ENCODE measurements around the gene JAK1.
A peak's percentile ranks its signal among the peaks of the same experiment; 100 is the strongest.

Gene JAK1

GRCh38 chr1:64857347-64857746 lies 109.0 kb downstream of the JAK1 start:
- no peak for DNase-seq

DNA sequence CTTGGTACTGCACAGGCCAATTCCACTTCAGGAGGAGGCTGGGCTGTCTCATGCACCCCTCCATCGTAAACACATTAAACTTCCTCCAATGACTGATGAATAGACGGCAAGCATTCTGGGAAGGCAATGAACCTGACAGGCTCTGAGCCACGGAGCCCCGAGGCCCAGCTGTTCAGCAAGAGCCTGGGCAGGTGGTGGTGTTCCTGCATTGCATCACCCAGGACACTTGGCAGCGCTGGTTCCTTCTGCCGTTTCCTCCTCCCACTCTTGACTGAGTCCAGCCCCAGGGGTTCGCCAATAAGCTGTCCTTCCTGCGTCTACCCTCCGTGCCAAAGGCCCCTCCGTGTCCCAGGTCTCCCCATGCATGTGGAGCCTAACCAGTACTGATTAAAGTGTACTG lies 109.8 kb downstream of the JAK1 start:
- no peak for DNase-seq

GRCh38 chr1:64855557-64855956 lies 110.8 kb downstream of the JAK1 start:
- DNase-seq = no peak

DNA sequence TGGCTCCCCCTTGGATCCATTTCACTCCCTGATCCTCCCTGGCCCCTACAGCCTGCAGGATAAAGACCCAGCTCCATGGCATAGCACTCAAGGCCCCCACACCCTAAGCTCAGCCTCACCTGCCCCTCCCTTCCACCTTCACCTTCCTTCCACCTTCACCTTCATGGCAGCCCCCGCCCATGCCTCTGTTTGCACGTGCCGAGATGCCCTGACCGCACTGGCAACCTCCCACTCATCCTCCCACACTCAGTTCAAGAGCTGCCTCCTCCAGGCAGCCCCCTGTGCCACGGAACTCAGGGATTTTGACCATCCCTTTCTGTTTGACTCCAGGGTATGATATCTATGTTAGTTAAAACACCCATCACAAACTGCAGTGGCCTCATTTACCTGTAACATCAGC lies 111.7 kb downstream of the JAK1 start:
- no peak for DNase-seq

- no peak for DNase-seq
Measured at GRCh38 chr1:64851664-64852063, 114.7 kb downstream of the JAK1 start.

DNA sequence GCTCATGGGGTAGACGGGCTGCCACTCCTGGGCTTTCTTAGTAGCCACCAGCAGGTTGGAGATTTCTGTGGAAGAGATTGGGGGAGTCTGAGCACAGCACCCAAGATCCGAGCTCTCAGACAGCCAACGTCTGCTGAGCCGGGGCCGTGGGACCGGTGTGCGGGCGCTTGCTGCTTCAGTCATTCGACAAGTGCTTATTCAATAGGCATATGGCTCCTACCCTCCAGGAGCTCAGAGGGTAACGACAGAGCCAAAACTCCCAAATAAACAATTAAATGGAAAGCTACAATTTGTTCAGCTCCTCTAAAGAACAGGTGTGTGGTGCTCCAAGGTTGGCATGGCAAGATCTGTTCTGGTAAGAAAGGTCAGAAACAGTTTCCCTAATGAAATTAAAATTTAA lies 115.5 kb downstream of the JAK1 start:
- DNase-seq = no peak

- DNase-seq = no peak
Measured at GRCh38 chr1:64849942-64850341, 116.4 kb downstream of the JAK1 start.

- peak; percentile 47 for DNase-seq
Measured at GRCh38 chr1:64848803-64849202, 117.5 kb downstream of the JAK1 start.

DNA sequence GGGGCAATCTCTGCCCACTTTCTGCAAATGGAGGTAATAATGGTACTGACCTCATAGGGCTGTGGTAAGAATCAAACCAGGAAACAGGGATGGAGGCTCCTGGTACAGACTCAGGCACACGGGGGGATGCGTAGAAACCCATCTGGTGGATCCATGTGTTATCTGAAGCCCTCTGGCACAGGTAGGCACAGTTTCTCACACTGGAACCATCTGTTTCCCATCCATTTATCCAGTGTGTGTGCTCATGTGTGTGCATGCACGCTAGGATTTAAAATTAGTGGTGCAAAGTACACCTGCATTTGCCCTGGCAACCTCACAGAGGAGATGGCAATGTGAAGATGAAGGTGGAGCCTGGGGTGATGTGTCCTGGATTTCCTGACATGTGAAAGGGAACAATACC lies 118.2 kb downstream of the JAK1 start:
- no peak for DNase-seq

DNA sequence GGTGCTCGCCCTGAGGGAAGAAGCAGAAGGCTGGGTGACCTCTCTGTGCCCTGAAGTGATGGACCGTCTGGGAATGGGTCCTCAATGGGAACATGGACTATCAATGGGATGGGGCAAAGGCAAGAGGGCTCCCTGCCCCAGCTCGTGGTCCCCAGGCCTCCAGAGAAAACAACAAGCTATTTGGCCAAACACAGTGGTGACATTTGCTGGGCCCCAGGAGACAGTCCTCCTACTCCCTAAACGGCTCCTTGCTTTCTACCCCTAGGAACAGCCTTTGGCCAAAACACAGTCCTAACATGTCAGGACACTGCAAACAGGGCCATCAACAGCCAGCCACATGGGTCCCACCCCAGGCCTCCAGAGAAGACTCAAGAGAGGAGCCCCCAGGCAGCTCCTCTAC lies 118.7 kb downstream of the JAK1 start:
- no peak for DNase-seq

- DNase-seq = no peak
Measured at GRCh38 chr1:64846573-64847430, 119.5 kb downstream of the JAK1 start.

- DNase-seq = no peak
Measured at GRCh38 chr1:64845831-64846425, 120.4 kb downstream of the JAK1 start.

- no peak for DNase-seq
Measured at GRCh38 chr1:64844609-64845008, 121.7 kb downstream of the JAK1 start.

- no peak for DNase-seq
Measured at GRCh38 chr1:64844175-64844574, 122.2 kb downstream of the JAK1 start.

GRCh38 chr1:64843675-64844074 lies 122.7 kb downstream of the JAK1 start:
- DNase-seq = no peak

DNA sequence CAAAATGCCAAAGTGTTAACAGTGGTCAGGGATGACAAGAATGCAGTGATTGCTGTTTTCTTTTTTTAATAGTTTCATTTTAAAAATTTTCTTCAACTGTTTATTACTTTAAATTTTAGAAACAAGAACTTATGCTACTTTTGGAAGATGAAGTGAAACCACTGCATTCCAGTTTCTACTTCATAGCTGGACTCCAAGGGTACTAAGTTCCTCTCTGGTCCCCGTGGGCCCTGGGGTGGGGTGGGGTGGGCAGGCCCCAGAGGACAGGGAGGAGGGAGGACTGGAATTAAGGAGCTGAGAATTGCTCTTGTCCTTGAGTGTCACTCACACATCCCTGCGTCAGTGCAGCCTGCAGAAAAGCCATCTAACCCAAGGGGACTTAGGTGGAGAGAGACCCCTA lies 124.1 kb downstream of the JAK1 start:
- DNase-seq = no peak

GRCh38 chr1:64841330-64842065 lies 124.9 kb downstream of the JAK1 start:
- DNase-seq = no peak

GRCh38 chr1:64839732-64840405 lies 126.5 kb downstream of the JAK1 start:
- no peak for DNase-seq

GRCh38 chr1:64839261-64839660 lies 127.1 kb downstream of the JAK1 start:
- no peak for DNase-seq

DNA sequence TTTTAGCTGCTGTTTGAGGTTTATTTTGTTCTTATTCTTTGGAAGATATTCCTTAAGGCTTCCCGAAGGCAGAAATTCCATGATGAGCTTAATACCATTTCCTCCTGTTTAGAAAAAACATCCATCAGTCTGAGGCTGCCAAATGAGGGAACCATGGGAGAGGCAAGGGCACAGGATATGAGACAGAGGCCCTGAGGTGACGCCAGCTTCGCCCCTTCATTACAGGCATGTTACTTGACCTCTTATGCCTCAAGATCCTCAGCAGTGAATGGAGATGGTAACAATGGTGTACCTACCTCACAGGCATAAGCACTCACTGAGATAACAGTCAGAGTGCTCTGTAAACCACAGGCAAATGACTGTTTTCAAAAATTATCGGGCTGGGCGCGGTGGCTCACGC lies 127.9 kb downstream of the JAK1 start:
- DNase-seq = no peak

- DNase-seq = no peak
Measured at GRCh38 chr1:64836802-64837201, 129.5 kb downstream of the JAK1 start.

GRCh38 chr1:64834734-64835133 lies 131.6 kb downstream of the JAK1 start:
- DNase-seq = no peak

GRCh38 chr1:64830030-64830651 lies 136.2 kb downstream of the JAK1 start:
- DNase-seq = no peak

All from eye (tissue), 1 donor.